ENCODE results near the gene ZC3H18.

The ZC3H18 gene

GRCh38 chr16:88545781-88546180 is 24.4 kb upstream of the ZC3H18 start:
- in situ Hi-C loops (cut with HindIII; ENCODE audit: low pct_unique_long_range_greater_than_20kb, low sequenced_read_pairs), result no loop called here
- TF ChIP-seq JUND (IDR thresholded peaks at IDR 0.05; ENCODE audit: low read depth), result no peak
- no peak for DNase-seq (ENCODE audit: low read depth in 1 of 2, low spot score in 1 of 2)

GRCh38 chr16:88548131-88548874 is 21.9 kb upstream of the ZC3H18 start:
- in situ Hi-C loops (cut with HindIII; ENCODE audit: low pct_unique_long_range_greater_than_20kb, low sequenced_read_pairs), result no loop called here
- DNase-seq (ENCODE audit: low read depth in 1 of 2, low spot score in 1 of 2), result no peak
- TF ChIP-seq JUND (IDR thresholded peaks at IDR 0.05; ENCODE audit: low read depth), result no peak

- DNase-seq (ENCODE audit: low read depth in 1 of 2, low spot score in 1 of 2), result no peak
- no peak for TF ChIP-seq JUND (IDR thresholded peaks at IDR 0.05; ENCODE audit: low read depth)
- in situ Hi-C loops (cut with HindIII; ENCODE audit: low pct_unique_long_range_greater_than_20kb, low sequenced_read_pairs), result no loop called here
These were observed 21.2 kb upstream of the ZC3H18 start for GRCh38 chr16:88548985-88549384.

- no peak for DNase-seq (ENCODE audit: low read depth in 1 of 2, low spot score in 1 of 2)
- TF ChIP-seq JUND (IDR thresholded peaks at IDR 0.05; ENCODE audit: low read depth), result no peak
- in situ Hi-C loops (cut with HindIII; ENCODE audit: low pct_unique_long_range_greater_than_20kb, low sequenced_read_pairs), result no loop called here
These were observed 20.4 kb upstream of the ZC3H18 start for GRCh38 chr16:88549671-88550245.

GRCh38 chr16:88550246-88550661 is 19.9 kb upstream of the ZC3H18 start:
- no peak for TF ChIP-seq JUND (IDR thresholded peaks at IDR 0.05; ENCODE audit: low read depth)
- DNase-seq (ENCODE audit: low read depth in 1 of 2, low spot score in 1 of 2), result no peak
- in situ Hi-C loops (cut with HindIII; ENCODE audit: low pct_unique_long_range_greater_than_20kb, low sequenced_read_pairs), result no loop called here

GRCh38 chr16:88552166-88552565 is 18.0 kb upstream of the ZC3H18 start:
- no peak for DNase-seq (ENCODE audit: low read depth in 1 of 2, low spot score in 1 of 2)
- in situ Hi-C loops (cut with HindIII; ENCODE audit: low pct_unique_long_range_greater_than_20kb, low sequenced_read_pairs), result no loop called here

GRCh38 chr16:88552815-88553214 is 17.4 kb upstream of the ZC3H18 start:
- TF ChIP-seq JUND (IDR thresholded peaks at IDR 0.05; ENCODE audit: low read depth), result no peak
- in situ Hi-C loops (cut with HindIII; ENCODE audit: low pct_unique_long_range_greater_than_20kb, low sequenced_read_pairs), result no loop called here

More at GRCh38 chr16:88552166-88552565, 18.0 kb upstream of the ZC3H18 start:
- TF ChIP-seq JUND (IDR thresholded peaks at IDR 0.05; ENCODE audit: low read depth), result no peak

GRCh38 chr16:88553739-88554138 is 16.5 kb upstream of the ZC3H18 start:
- in situ Hi-C loops (cut with HindIII; ENCODE audit: low pct_unique_long_range_greater_than_20kb, low sequenced_read_pairs), result no loop called here
- no peak for DNase-seq (ENCODE audit: low read depth in 1 of 2, low spot score in 1 of 2)
- TF ChIP-seq JUND (IDR thresholded peaks at IDR 0.05; ENCODE audit: low read depth), result no peak

More at GRCh38 chr16:88552815-88553214, 17.4 kb upstream of the ZC3H18 start:
- no peak for DNase-seq (ENCODE audit: low read depth in 1 of 2, low spot score in 1 of 2)

- in situ Hi-C loops (cut with HindIII; ENCODE audit: low pct_unique_long_range_greater_than_20kb, low sequenced_read_pairs), result no loop called here
- no peak for TF ChIP-seq JUND (IDR thresholded peaks at IDR 0.05; ENCODE audit: low read depth)
- DNase-seq (ENCODE audit: low read depth in 1 of 2, low spot score in 1 of 2), result no peak
These were observed 15.4 kb upstream of the ZC3H18 start for GRCh38 chr16:88554711-88555264.

GRCh38 chr16:88556294-88556988 is 13.8 kb upstream of the ZC3H18 start:
- no peak for TF ChIP-seq JUND (IDR thresholded peaks at IDR 0.05; ENCODE audit: low read depth)
- in situ Hi-C loops (cut with HindIII; ENCODE audit: low pct_unique_long_range_greater_than_20kb, low sequenced_read_pairs), result no loop called here
- DNase-seq (ENCODE audit: low read depth in 1 of 2, low spot score in 1 of 2), result no peak

GRCh38 chr16:88558457-88559442 is 11.5 kb upstream of the ZC3H18 start:
- TF ChIP-seq JUND (IDR thresholded peaks at IDR 0.05; ENCODE audit: low read depth), result no peak
- DNase-seq (ENCODE audit: low read depth in 1 of 2, low spot score in 1 of 2), result peak in 1 of 2 experiments; percentile 81
- in situ Hi-C loops (cut with HindIII; ENCODE audit: low pct_unique_long_range_greater_than_20kb, low sequenced_read_pairs), result no loop called here

Measured in T47D (cell line).